Measurements from ENCODE around the gene TMEM87A.

GRCh38 chr15:42171795-42172194 lies 101.4 kb downstream of the TMEM87A start:
- no peak for TF ChIP-seq POLR2AphosphoS5 (IDR thresholded peaks at IDR 0.05; ENCODE audit: borderline replicate concordance, low read depth, low read length)
- TF ChIP-seq EZH2 (IDR thresholded peaks at IDR 0.05) = no peak
- TF ChIP-seq FOXP2 (optimal IDR thresholded peaks at IDR 0.05; ENCODE audit: control extremely low read depth, extremely low read length, insufficient read depth) = no peak

Measured in SK-N-MC (cell line).